Smooth muscle cell (in vitro differentiated cells): ENCODE results near the gene GHDC. TPM values are rescaled to one million over a fixed set of nuclear protein-coding genes. Genes with fewer than 3 reads are reported as not detected.

Experiments used
- DNase-seq: peaks from one replicate; lab custom pipeline; 2025; ENCODE audit not compliant: unreplicated experiment; lab: John Stamatoyannopoulos, UW
- H2AFZ ChIP-seq: fragments of 200-600 bp; sonication (generic); 2 replicates; pipeline ENCODE4 v1.6.0; 2016; ENCODE audit warnings: antibody characterized with exemption, low read depth, mild to moderate bottlenecking
- H3F3A ChIP-seq: fragments of 200-600 bp; sonication (generic); 2 replicates; pipeline ENCODE4 v1.6.0; 2017; ENCODE audit warnings: antibody characterized with exemption, low read depth
- H3K27ac ChIP-seq: fragments of 200-600 bp; sonication (generic); 2 replicates; pipeline ENCODE4 v1.5.1; 2016; ENCODE audit warnings: low read depth, mild to moderate bottlenecking
- H3K27me3 ChIP-seq: fragments of 200-600 bp; sonication (generic); 2 replicates; pipeline ENCODE4 v1.6.1; 2016; ENCODE audit warnings: low read depth, mild to moderate bottlenecking
- H3K36me3 ChIP-seq: fragments of 200-600 bp; sonication (generic); 2 replicates; pipeline ENCODE4 v1.5.1; 2016; ENCODE audit warnings: low read depth
- H3K4me1 ChIP-seq: fragments of 200-600 bp; sonication (generic); 2 replicates; pipeline ENCODE4 v1.5.1; 2016; ENCODE audit warnings: low read depth
- H3K4me2 ChIP-seq: fragments of 200-600 bp; sonication (generic); 2 replicates; pipeline ENCODE4 v1.6.0; 2016; ENCODE audit warnings: mild to moderate bottlenecking
- H3K4me3 ChIP-seq: fragments of 200-600 bp; sonication (generic); 2 replicates; pipeline ENCODE4 v1.5.1; 2016; ENCODE audit warnings: mild to moderate bottlenecking
- H3K79me2 ChIP-seq: fragments of 200-600 bp; sonication (generic); 2 replicates; pipeline ENCODE4 v1.6.0; 2016; ENCODE audit warnings: low read depth, mild to moderate bottlenecking
- H3K9ac ChIP-seq: fragments of 200-600 bp; sonication (generic); 2 replicates; pipeline ENCODE4 v1.6.0; 2016; ENCODE audit warnings: low read depth
- H3K9me3 ChIP-seq: fragments of 200-600 bp; sonication (generic); replicated peaks from 2 replicates; pipeline ENCODE4 v1.5.1; 2016; ENCODE audit warnings: low read depth
- H4K20me1 ChIP-seq: fragments of 200-600 bp; sonication (generic); 2 replicates; pipeline ENCODE4 v1.6.0; 2016; ENCODE audit warnings: low read depth
- WGBS: methylation state at CpG from one replicate; pipeline ENCODE4 v1.1.7; 2016; ENCODE audit warnings: low lambda C conversion rate; 5-methylcytosine and 5-hydroxymethylcytosine counted together
- polyA plus RNA-seq: library from polyadenylated mRNA; unstranded; fragments of >200 nt; fragmentation: Nextera tagmentation; extraction: Ambion mirVana; gene quantifications from 2 replicates; pipeline ENCODE4 v1.2.1, GENCODE V29; 2016
- total RNA-seq: library from RNA; depleted of rRNA; stranded (reverse); fragments of >200 nt; gene quantifications from 2 replicates; pipeline ENCODE4 v1.2.3, GENCODE V29; 2014
- TF ChIP-seq, protein P1 (sequence below): fragments of 200-600 bp; sonication (generic); IDR thresholded peaks from 2 replicates; pipeline ENCODE4 v1.5.1; 2017; ENCODE audit warnings: borderline replicate concordance, mild to moderate bottlenecking, antibody characterized with exemption; ENCODE audit not compliant: insufficient read depth, poor library complexity, severe bottlenecking

Gene GHDC
- total and polyA plus RNA-seq, 2 experiments from 2014 or later = 4.8 to 11.5 TPM

DNA sequence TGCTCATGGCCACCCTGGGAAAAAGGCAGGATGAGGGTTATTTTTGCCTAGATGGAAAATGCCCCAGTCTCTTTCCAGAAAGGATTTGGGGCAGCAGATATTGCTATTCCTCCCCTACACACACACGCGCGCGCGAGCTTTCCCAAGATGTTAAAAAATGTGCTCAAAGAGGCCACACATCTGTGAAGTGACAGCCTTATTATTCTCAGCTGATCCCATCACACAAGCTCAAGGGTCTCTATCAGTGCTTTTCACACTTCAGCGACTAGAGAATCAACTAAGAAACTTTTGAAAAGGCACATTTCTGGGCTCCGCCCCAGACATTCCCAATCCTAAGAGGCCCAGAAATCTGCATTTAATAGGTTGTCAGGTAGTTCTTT, 33.8 kb downstream of the GHDC start:
- Histone ChIP-seq H3K9me3 (no peaks in the 10 kb centered on the region), H3K36me3 (no peaks in the 10 kb centered on the region), H2AFZ (no peak overlapping the region), H3K4me1 (no peaks in the 10 kb centered on the region), H3K9ac (no peak overlapping the region), H3K4me2 (no peak overlapping the region), H3K27ac (no peak overlapping the region), H4K20me1 (no peaks in the 10 kb centered on the region), H3K27me3 (no peaks in the 10 kb centered on the region), H3K4me3 (no peak overlapping the region), H3K79me2 (no peaks in the 10 kb centered on the region), H3F3A (no peaks in the 10 kb centered on the region)
- no peak for DNase-seq
- WGBS = 97% methylated on average over 7 of the region's 7 CpGs
- TF ChIP-seq, protein P1, sequence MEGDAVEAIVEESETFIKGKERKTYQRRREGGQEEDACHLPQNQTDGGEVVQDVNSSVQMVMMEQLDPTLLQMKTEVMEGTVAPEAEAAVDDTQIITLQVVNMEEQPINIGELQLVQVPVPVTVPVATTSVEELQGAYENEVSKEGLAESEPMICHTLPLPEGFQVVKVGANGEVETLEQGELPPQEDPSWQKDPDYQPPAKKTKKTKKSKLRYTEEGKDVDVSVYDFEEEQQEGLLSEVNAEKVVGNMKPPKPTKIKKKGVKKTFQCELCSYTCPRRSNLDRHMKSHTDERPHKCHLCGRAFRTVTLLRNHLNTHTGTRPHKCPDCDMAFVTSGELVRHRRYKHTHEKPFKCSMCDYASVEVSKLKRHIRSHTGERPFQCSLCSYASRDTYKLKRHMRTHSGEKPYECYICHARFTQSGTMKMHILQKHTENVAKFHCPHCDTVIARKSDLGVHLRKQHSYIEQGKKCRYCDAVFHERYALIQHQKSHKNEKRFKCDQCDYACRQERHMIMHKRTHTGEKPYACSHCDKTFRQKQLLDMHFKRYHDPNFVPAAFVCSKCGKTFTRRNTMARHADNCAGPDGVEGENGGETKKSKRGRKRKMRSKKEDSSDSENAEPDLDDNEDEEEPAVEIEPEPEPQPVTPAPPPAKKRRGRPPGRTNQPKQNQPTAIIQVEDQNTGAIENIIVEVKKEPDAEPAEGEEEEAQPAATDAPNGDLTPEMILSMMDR = no peak

DNA sequence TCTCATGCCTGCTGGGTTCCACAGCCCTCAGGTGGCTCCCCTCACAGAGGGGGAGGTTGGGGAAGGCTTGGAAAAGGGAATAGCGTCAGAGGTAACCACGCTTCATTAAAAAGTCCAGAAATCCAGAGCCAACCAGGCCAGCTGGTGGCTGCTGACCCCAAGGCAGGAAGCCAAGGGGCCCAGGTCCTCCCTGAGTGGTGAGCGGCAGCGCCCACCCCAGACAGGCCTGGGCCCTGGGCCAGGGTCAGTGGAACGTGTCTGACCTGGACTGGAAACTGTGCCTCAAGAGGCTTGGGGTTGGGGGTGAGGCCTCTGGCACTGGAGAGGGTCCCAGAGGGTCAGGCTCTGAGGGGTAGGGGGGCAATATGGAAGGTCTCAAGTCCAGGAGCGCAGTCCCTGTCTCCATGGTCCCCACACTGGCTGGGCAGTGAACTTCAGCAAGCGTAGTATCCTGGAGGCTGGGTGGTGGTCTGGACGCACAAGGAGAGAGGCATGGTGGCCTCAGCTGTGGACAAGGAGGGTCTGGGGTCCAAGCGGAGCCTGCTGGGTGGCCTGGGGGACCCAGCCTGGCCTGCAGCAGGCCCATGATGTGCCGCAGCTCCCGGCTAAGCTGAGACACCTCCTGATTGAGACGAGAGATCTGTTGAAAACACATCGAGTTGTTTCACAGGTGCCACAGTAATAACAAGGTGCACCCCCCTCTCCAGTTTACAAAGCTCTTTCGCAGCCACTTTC, 34.3 kb downstream of the GHDC start:
- no peaks in the 10 kb centered on the region for H3K9me3 ChIP-seq
- H3K4me3 ChIP-seq = no peak overlapping the region
- DNase-seq = no peak
- H3F3A ChIP-seq = no peaks in the 10 kb centered on the region
- H4K20me1 ChIP-seq = no peaks in the 10 kb centered on the region
- no peaks in the 10 kb centered on the region for H3K4me1 ChIP-seq
- no peaks in the 10 kb centered on the region for H3K36me3 ChIP-seq
- no peak overlapping the region for H2AFZ ChIP-seq
- no peaks in the 10 kb centered on the region for H3K79me2 ChIP-seq
- TF ChIP-seq, protein P1 = no peak
- H3K27me3 ChIP-seq = no peaks in the 10 kb centered on the region
- 97% methylated on average over 14 of the region's 14 CpGs for WGBS
- no peak overlapping the region for H3K27ac ChIP-seq
- no peak overlapping the region for H3K9ac ChIP-seq
- H3K4me2 ChIP-seq = no peak overlapping the region

- Histone ChIP-seq H3K4me3 (peak overlapping the region; percentile 86), H3K9me3 (no peaks in the 10 kb centered on the region), H3K36me3 (no peaks in the 10 kb centered on the region), H3K4me2 (peak overlapping the region; percentile 86), H3K4me1 (peaks cover 6% of the 10 kb centered on the region), H2AFZ (peak overlapping the region; percentile 82), H4K20me1 (peaks cover 35% of the 10 kb centered on the region), H3K9ac (peak overlapping the region; percentile 80), H3F3A (no peaks in the 10 kb centered on the region), H3K27ac (peak overlapping the region; percentile 54), H3K27me3 (no peaks in the 10 kb centered on the region), H3K79me2 (peaks cover 41% of the 10 kb centered on the region)
- WGBS = 16% methylated on average over 17 of the region's 17 CpGs
- no peak for DNase-seq
- TF ChIP-seq, protein P1 = no peak
Observed at GRCh38 chr17:42155614-42156045, 38.7 kb downstream of the GHDC start.
